ENCODE measurements around the gene GSTO2.

- TF ChIP-seq CTCF (IDR thresholded peaks at IDR 0.05; ENCODE audit: low read depth, low read length, poor library complexity, severe bottlenecking), result no peak
- no peak for TF ChIP-seq EZH2phosphoT487 (IDR thresholded peaks at IDR 0.05; ENCODE audit: borderline replicate concordance, low read length)
Observed at GRCh38 chr10:104267721-104268404, 1.1 kb upstream of the GSTO2 start.

Measured in DOHH2 (cell line).